Activated CD8-positive, alpha-beta memory T cell treated with anti-CD3 and anti-CD28 coated beads, Interleukin-2, amount 50 U/mL, for 1 hour (primary cell): ENCODE results near the gene TTC7B.

Source experiments
- DNase-seq: peaks from one replicate; pipeline ENCODE4 v3.0.0-alpha.2; 2020; ENCODE audit errors: extremely low read depth

TTC7B gene

GRCh38 chr14:90599748-90600507 lies 216.3 kb downstream of the TTC7B start:
- DNase-seq = no peak

GRCh38 chr14:90599339-90599738 lies 216.9 kb downstream of the TTC7B start:
- DNase-seq = no peak

GRCh38 chr14:90597961-90598360 lies 218.3 kb downstream of the TTC7B start:
- no peak for DNase-seq

GRCh38 chr14:90596733-90597132 lies 219.5 kb downstream of the TTC7B start:
- no peak for DNase-seq

- no peak for DNase-seq
Measured at GRCh38 chr14:90593254-90594040, 222.8 kb downstream of the TTC7B start.

GRCh38 chr14:90592655-90593054 lies 223.6 kb downstream of the TTC7B start:
- no peak for DNase-seq

- no peak for DNase-seq
Measured at GRCh38 chr14:90587918-90588317, 228.3 kb downstream of the TTC7B start.

- no peak for DNase-seq
Measured at GRCh38 chr14:90587252-90587910, 228.8 kb downstream of the TTC7B start.

GRCh38 chr14:90585106-90585505 lies 231.1 kb downstream of the TTC7B start:
- DNase-seq = no peak

- DNase-seq = no peak
Measured at GRCh38 chr14:90583916-90584605, 232.2 kb downstream of the TTC7B start.

- no peak for DNase-seq
Measured at GRCh38 chr14:90583427-90583826, 232.8 kb downstream of the TTC7B start.

- no peak for DNase-seq
Measured at GRCh38 chr14:90582166-90582565, 234.1 kb downstream of the TTC7B start.

GRCh38 chr14:90581745-90582144 lies 234.5 kb downstream of the TTC7B start:
- DNase-seq = no peak

GRCh38 chr14:90580377-90581335 lies 235.6 kb downstream of the TTC7B start:
- DNase-seq = no peak

- DNase-seq = no peak
Measured at GRCh38 chr14:90579816-90580215, 236.4 kb downstream of the TTC7B start.

GRCh38 chr14:90579088-90579487 lies 237.1 kb downstream of the TTC7B start:
- DNase-seq = no peak

GRCh38 chr14:90578283-90578985 lies 237.8 kb downstream of the TTC7B start:
- DNase-seq = no peak

GRCh38 chr14:90577661-90578282 lies 238.5 kb downstream of the TTC7B start:
- no peak for DNase-seq

- DNase-seq = no peak
Measured at GRCh38 chr14:90576981-90577660, 239.1 kb downstream of the TTC7B start.
